Stimulated activated CD4-positive, alpha-beta T cell treated with anti-CD3 and anti-CD28 coated beads, TNF-alpha, amount 100 ng/mL, for 1 hour (primary cell): Measurements from ENCODE around the gene DMPK.

Source experiments
- DNase-seq, 3 donors: peaks; one replicate each; pipeline ENCODE4 v3.0.0-alpha.2; 2020; ENCODE audit warnings: low read depth in 3 of 3, low spot score in 1 of 3

The DMPK gene, protein sequence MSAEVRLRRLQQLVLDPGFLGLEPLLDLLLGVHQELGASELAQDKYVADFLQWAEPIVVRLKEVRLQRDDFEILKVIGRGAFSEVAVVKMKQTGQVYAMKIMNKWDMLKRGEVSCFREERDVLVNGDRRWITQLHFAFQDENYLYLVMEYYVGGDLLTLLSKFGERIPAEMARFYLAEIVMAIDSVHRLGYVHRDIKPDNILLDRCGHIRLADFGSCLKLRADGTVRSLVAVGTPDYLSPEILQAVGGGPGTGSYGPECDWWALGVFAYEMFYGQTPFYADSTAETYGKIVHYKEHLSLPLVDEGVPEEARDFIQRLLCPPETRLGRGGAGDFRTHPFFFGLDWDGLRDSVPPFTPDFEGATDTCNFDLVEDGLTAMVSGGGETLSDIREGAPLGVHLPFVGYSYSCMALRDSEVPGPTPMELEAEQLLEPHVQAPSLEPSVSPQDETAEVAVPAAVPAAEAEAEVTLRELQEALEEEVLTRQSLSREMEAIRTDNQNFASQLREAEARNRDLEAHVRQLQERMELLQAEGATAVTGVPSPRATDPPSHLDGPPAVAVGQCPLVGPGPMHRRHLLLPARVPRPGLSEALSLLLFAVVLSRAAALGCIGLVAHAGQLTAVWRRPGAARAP

DNA sequence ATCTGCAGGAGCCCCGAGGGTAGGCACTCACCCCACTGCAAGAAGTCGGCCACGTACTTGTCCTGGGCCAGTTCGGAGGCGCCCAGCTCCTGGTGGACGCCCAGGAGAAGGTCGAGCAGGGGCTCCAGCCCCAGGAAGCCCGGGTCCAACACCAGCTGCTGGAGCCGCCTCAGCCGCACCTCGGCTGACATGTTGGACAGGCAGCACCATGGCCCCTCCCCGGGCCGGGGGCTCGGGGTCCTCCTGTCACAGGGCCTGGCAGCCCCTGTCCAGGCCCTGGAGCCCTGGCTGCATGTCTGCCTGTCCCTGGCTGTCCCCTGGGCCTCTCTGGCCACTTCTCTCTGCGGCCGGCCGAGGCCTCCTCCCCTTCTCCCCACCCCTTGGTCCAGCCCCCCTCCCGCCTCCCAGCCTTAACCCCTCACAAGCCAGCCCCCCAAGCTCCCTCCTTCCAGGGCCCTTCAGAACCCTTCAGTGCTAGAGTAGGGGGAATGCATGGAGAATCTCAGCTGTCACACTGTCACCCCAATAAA lies at the start of gene DMPK:
Gene DMPK, minus strand, starts transcription at position 329 of the 530 bp plus-strand sequence. Its CDS starts 138 bp downstream, at position 191.
- DNase-seq, result no peak

DNA sequence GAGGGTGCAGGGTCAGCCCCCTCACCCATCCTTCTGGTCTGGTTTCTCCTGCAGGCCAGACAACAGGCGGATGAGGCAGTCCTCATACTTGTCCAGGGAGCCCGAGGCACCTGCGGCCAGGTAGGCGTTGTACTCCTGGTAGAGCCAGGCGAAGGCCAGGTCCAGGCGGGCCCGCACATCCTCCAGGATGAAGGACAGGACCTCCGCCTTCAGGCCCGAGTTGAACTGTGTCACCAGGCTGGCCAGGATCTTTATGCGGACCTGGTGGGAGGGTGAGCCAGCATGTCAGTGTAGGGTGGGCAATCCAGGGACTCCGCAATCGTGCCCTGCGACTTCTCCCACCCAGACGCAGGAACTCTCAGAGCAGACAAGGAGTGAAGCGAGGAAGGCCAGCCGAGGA lies 46.7 kb upstream of the DMPK start:
- no peak for DNase-seq

DNA sequence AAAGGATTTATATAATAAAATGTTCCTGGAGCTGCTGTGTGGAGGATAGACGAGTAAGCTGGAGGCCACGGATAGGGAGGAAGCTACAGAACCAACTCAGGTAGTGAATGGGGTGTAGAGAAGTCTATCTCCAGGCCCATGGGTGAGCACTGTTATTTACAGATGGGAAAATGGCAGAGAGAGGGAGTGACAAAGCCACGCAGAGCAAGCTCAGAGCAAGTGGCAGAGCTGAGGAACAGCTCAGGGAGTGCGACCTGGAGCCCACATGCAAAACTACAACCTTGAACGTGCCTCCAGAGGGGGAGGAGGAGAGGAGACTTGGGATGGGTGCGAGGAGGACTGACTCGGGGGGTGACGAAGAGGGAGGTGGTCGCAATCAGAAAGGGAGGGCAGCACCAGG lies 46.2 kb upstream of the DMPK start:
- DNase-seq, result no peak

DNA sequence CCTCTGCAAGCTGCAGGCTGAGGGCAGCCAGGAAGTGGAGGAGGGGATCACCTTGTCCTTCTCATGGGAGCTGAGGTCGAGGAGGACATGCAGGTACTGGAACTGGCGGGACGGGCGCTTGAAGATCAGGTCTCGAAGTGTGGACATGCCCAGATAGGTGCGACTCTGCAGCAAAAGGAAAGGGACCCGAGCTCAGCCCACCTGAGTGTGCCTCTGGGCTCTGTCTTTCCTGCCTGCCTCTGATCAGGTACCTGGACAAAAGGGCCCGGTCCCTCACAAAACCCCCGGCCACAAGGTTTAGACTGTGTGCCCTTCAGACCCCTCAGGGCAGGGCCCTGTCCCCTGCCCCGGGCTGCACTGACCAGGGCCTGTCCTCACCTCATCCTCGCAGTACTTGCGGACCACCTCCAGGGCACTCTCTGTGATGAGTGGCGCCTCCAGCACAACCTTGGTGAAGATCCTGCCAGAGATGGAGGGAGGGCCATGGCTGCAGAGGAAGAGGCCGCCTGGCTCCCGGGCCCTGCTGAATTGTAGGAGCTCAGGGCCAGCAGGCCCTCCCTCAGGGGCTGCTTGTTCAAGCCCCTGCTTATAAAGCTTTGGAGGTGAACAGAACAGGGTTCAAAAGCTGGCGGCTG lies 45.3 kb upstream of the DMPK start:
- DNase-seq, result no peak

DNA sequence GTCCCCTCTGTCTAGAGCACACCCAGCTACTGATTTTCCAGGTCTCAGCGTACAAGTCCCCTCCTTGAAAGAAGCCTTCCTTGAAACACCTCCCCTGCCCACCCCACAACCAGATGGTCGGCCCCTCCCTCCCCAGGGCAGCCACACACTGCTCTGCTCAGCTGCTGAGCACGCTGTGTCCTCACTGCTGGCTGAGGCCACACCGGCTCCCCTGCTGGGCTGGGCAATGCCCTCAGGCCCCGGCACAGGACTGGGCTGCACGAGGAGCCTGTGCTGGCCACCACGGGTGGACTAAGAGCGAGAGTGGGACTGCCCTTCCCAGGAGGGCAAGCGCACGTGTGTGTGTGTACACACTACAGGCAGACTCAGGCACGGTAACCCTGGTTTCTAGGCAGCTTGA lies 44.6 kb upstream of the DMPK start:
- no peak for DNase-seq

DNA sequence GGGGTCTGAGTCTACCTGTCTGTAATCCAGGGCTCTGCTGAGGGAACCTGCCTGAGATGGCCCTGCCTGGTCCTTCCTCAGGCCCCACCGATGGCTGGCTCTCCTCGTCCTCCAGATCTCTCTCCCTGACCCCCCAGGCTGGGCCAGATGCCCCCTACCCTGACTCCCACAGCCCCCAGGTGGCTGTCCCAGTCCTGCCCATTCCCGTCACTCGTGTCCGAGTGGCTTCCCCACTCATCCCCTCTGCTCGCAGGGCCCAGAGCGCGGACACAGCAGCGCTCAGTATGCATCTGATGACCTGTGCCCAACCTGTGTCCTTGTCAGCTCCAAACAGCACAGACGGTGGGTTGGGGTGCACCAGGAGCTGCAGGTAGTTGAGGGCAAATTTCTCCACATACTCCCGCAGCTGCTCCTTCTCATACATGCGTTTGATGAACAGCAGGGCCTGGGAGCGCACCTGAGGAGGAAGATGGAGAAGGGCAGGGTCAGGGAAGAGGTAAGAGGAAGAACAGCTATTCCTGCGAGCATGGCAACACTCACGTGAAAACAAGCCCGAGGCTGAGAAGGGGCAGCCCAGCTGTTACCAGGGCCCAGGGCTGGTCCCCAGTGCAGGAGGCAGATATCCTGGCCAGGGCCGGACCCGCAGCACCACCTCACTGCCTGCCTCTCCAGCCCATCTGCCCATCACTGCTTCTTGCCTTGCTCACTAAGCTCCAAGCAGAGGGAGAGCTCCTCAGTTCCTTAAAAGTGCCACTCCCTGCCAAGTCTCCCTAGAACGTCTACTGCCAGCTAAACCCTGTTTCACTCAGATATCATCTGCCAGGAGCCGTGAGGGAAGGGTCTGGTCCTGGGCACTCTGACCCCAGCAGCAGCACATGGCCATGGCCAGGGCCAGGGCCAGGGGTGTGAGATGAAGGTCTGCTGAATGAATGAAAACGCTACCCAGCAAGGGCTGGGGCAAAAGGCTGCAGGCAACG lies 43.9 kb upstream of the DMPK start:
- no peak for DNase-seq

DNA sequence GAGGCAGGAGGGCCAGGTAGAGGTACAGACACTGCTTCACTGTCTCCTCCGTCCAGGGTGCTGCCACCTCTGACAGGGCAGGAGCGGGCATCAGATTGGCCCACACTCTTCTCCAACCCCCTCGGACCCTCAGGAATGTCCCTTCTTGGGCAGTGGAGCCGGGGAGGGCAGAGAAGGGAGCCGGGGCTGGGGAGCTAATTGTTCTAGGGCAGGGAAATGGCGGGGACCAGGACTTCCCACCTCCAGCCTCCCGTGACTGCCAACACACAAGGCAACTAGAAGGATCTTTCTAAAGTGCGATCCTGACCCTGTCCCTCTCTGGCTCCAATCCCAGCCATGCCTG lies 42.9 kb upstream of the DMPK start:
- DNase-seq, result no peak

DNA sequence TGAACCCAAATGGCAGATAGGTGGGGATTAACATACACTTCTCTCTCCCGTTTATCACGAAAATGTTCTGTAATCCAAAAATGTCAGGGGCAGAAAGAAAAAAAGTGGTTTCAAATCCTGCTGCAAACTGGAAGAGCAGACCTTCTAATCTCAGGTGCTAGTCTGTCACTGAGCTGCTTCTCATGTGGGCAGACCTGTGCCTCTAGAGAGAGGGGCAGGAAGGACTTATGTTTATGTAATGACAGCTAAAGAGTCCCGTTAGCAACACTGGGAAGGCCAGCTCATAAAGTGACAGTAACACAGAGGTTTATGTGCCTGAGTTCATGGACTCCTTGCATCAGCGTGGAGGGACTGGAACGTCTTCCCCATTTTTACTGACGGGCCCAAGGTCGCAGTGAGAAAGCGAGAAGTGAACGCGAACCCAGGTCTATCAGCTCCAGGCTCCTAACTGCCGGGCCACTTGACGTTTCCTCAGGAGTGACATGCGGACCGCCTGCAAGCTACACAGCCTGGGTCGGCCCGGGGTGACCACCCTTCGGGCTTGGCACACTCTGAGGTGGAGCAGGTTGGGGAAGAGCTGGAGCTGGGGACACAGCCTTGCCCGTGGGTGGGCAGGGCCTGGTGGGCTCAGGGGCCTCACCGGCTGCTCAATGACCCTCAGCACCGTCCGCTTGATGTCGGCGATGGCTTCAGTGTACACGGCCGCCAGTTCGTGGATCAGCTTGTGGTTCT lies 42.4 kb upstream of the DMPK start:
- DNase-seq, result no peak

DNA sequence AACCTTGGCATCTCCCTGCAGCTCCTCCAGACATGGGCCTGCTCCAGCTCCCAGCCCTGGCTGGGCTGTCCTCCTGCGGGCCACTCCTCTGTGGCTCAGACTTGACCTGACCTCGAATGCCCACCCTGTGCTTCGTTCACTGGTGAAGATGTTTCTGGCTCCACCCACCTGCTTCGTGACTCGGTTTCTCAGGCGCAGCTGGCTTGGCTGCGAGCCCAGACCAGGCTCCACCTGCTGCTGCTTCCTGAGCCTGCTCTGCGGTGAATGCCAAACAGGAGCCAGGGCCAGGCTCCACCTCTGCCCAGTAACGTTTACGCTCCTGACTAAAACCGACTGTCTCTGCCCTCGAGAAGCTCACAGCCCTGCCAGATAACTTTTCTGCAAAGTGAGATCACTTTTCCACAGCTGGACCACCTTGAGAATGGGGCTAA lies 41.8 kb upstream of the DMPK start:
- no peak for DNase-seq

DNA sequence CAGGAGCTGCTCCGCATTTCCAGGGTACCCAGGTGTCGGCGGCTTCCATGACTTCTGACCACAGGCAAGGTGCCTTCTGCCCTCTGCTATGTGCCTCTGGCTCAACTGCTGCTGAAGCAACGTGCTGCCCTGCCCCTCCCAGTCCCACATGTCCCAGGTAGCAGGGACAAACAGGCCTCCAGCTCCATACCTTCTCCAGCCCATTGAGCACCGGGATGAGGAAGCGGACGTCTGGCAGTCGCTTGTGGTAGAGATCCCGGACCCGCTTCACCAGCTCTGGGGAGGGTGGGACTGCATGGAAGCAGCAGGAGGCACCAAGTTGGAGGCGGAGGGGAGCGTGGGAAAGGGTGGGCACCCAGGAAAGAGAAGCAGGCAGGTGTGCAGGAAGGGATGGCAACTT lies 40.9 kb upstream of the DMPK start:
- DNase-seq, result no peak

DNA sequence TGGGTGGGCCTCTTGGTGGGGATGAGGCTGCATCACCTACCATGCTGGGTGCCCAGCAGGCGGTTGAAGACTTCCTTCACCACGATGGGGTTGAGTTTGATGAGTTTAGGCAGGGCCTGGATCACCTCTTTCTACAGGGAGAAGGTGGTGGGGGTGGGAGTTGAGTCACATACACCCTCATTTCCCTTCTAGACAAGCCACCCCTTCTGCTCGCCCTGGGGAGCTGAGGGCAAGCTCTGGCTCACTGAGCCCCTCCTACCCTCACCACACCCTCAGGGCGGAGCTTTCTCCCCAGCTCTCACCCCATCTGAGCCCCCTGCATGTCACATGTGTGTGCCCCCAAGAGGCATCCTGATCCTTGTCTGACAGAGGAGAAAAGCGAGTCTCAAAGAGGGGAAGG lies 40.4 kb upstream of the DMPK start:
- no peak for DNase-seq

DNA sequence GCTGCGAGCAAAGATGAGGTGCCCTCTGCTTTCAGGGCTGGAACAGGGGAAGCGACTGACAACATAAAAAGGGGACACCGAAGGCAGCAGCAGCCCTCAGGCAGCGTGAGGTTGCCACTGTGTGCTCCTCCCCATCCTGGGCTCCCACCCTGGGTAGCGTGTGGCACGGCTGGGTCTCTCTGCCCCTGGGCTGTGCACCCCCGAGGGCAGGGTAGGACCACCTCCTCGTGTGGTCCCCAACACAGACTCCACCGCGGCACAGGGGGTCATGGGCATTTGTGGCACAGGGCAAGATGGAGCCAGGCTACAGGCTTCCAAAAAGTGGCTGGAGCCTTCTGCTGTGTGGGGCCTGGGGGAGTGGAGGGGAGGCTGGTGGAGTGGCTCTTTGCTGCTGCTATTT lies 39.3 kb upstream of the DMPK start:
- no peak for DNase-seq

DNA sequence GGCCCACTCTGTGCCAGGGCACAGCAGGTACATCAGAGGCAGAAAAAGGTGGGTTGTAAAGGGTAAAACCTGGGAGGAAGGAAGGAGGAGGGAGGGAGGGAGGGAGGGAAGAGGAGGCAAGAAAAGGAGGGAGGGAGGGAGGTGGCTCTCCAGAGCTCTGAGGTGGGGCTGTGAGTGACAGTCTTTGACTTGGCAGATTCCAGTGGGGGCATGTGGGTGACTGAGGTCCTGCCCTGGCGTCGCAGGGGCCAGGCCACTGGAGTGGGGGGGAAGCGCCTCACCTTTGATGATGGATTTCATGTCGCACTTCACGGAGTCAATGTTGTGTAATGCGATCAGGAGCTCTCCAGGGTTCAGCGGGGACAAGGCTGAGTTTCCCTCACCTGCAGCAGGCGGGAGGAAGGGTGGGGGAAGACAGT lies 38.8 kb upstream of the DMPK start:
- DNase-seq, result no peak

DNA sequence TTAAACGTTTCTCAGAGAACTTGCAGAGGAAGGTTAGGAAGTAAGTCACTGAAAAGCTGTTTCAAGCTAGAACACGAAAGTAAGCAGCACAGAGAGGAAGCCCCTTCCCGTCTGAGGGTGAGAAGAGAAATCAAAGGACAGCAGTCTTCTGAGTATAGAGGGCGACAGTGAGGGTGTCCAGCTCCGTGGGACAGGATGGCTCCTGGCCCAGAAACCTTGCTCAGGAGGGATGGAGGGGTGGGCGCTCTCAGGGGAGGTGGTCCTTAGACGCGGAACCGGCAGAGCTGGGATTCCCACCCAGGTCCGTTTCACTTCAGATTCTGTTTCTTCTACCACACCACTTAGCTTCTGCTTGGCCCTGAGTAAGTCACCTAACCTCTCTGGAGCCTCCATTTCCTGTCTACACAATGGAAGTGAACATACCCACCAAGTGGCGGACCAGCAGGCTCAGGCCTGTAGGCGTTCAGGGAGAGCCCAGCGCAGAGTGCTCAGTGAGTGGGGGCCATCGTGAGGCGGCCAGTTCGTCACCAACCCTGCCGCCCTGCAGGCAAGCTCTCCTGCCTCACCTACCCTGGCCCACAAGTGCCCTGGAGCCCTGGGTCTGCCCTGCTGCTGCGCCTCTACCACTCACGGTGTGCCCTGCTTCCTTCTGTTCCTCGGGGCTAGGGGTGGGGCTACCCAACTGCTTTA lies 38.3 kb upstream of the DMPK start:
- no peak for DNase-seq

DNA sequence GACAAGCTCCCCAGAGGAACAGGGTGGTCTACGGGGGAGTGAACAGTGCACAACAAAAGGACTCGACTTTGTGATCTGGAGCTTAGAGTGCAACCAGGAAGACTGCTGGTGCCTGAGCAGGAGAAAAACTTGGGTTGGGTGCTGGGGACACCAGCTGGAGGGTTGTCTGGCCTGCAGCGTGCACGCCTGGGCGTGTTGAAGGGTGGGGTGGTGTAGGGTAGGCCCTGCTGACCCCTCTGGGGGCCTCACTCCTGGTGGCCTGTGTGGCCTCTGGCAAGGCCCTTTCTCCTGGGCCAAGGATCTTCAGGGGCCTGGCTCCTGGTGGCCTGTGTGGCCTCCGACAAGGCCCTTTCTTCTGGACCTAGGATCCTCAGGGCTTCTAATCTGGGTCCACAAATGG lies 37.5 kb upstream of the DMPK start:
- DNase-seq, result no peak

DNA sequence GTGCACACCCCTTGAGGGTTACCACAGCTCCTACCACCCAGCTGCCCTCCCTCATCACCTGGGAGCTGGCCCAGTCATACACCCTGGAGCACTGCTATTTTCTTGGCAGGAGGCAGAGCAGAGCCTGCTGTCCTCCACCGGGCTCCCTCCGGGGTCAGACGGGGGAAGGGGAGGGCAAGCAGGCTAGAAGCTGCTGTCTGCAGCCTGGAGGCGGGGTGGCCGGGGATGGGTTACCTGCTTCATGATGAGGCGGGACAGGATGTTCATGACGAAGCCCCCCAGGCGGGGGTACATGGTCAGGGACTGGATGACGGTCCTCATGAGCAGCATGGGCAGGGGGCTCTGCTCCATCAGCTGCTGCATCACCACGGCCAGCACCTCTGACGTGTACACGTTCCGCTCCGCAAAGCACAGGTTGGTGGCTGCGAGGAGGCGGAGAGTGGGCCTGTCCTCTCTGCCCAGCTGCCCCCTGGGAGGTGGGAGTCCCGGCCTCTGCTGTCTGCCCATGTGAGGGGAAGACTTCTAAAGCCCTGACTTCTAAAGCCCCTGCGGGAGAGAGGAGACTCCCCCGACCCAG lies 35.5 kb upstream of the DMPK start:
- no peak for DNase-seq

DNA sequence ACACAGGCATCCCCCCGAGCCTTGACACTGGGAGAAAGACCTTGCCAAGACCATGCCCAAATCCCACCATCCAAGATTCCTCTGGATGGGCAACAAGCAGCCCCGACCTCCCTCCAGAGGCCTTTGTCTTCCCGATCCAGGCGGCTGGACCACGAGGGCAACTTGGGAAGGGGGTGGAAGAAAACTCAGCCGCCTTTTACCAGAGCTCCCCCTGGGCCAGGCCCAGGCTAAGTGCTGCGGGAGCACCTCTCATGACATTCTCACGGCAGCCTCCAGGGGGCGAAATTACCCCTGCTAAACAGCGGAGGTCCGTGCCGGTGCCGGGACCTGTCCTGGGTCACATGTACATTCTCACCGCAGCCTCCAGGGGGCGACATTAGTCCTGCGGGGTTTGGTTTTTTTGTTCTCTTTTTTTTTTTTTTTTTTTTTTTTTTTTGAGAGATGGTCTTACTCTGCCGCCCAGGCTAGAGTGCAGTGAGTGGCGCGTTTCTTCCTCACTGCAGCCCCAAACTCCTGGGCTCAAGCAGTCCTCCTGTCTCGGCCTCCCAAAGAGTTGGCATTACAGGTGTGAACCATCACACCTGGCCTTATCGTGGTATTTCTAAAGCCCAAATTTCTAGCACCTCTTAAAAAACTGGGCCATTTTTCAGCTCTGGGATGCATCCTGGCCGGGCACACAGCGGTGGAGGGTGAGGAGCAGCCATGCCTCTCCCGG lies 34.9 kb upstream of the DMPK start:
- peak; percentile 87 to 97 (median 88) for DNase-seq

DNA sequence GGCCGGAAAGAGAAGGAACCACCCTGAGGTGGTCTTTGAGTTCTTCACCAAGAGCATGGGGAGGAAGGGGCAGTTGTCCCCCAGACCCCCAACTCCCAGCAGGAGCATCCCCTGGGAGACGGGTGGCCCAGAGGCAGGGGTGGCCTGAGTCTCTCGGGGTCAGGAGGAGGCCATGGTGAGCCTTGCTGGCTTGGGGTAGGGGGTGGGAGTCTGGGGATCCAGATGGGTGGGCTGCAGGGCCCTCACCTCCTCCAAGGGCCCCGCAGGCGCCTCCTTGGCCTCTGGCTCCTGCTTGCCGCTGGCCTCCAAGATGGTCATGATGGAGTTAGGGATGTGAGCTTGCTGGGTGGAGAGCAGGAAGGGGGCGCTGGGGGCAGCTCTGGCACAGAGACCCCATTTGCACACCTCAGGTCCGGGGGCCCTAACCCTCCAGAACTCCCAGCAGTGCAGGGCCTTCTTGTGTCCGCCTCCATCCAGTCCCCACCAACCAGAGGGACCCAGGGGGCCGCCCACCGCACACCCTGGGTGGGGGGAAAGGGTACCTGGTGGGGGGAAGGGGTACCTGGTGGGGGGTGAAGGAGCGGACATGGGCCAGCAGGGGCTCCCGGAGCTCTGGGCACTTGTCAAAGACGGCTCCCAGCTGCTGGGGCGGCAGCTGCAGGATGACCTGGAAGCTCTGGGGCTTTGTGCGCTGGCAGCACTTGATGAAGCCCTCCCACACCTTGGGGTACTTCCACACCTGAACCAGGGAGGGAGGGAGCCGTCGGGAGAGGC lies 34.1 kb upstream of the DMPK start:
- no peak for DNase-seq
